ENCODE measurements around the gene JAML. TPM values are rescaled to one million over a fixed set of nuclear protein-coding genes. Genes with fewer than 3 reads are reported as not detected.

Gene JAML
- total RNA-seq, 1 experiment from 2014 or later = not detected

DNA sequence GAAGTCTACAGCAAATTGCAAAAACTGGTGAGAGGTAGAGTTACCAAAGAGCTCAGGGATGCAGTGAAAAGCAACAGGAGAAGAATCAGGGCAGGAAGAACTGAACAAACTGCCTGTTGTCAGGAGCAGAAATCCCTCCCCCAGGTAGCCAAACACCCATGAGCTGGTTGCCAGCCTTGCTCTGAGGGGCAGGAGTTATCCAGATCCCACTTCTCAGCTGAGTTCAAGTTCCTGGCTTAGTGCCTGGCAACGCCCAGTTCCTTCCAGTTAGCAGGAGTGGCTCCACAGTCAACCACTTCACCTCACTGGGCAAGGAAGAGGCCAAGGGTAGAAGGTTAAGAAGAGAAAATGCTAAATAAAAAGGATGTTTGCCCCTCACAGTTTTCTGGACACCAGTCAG lies 41.1 kb upstream of the JAML start:
- TF ChIP-seq, protein P1, sequence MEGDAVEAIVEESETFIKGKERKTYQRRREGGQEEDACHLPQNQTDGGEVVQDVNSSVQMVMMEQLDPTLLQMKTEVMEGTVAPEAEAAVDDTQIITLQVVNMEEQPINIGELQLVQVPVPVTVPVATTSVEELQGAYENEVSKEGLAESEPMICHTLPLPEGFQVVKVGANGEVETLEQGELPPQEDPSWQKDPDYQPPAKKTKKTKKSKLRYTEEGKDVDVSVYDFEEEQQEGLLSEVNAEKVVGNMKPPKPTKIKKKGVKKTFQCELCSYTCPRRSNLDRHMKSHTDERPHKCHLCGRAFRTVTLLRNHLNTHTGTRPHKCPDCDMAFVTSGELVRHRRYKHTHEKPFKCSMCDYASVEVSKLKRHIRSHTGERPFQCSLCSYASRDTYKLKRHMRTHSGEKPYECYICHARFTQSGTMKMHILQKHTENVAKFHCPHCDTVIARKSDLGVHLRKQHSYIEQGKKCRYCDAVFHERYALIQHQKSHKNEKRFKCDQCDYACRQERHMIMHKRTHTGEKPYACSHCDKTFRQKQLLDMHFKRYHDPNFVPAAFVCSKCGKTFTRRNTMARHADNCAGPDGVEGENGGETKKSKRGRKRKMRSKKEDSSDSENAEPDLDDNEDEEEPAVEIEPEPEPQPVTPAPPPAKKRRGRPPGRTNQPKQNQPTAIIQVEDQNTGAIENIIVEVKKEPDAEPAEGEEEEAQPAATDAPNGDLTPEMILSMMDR (IDR thresholded peaks at IDR 0.05; ENCODE audit: unreplicated experiment) = no peak
- peak overlapping the region; percentile 93 for H3K4me3 Mint-ChIP-seq (ENCODE audit: unreplicated experiment)
- POLR2A ChIA-PET = interaction anchor here (0.9 to 9.8 kb wide), 9 partner anchors 8 to 94 kb away, joined by 3 to 225 read pairs (median 32); partner anchors contain the start of genes MPZL3 and UBE4A
- no TSS peak for BruUV-seq (replicated peaks)
- no peaks in the 10 kb centered on the region for H3K27me3 Mint-ChIP-seq (ENCODE audit: insufficient read depth, unreplicated experiment)
- H3K27ac Mint-ChIP-seq (ENCODE audit: low read depth, unreplicated experiment) = peak overlapping the region; percentile 29
- no peaks in the 10 kb centered on the region for H3K9me3 Mint-ChIP-seq (ENCODE audit: unreplicated experiment)
- peak; percentile 79 for DNase-seq (ENCODE audit: unreplicated experiment)
- intact Hi-C loops (cut with micrococcal nuclease) = no loop called here
- H3K4me1 Mint-ChIP-seq (ENCODE audit: insufficient read depth, unreplicated experiment) = peaks cover 44% of the 10 kb centered on the region
- CTCF ChIA-PET = interaction anchor here (0.6 to 4.2 kb wide), 8 partner anchors 13 to 659 kb away, joined by 3 to 24 read pairs (median 4); partner anchors contain the start of gene BCL9L
- no peaks in the 10 kb centered on the region for H3K36me3 Mint-ChIP-seq (ENCODE audit: insufficient read depth, unreplicated experiment)

DNA sequence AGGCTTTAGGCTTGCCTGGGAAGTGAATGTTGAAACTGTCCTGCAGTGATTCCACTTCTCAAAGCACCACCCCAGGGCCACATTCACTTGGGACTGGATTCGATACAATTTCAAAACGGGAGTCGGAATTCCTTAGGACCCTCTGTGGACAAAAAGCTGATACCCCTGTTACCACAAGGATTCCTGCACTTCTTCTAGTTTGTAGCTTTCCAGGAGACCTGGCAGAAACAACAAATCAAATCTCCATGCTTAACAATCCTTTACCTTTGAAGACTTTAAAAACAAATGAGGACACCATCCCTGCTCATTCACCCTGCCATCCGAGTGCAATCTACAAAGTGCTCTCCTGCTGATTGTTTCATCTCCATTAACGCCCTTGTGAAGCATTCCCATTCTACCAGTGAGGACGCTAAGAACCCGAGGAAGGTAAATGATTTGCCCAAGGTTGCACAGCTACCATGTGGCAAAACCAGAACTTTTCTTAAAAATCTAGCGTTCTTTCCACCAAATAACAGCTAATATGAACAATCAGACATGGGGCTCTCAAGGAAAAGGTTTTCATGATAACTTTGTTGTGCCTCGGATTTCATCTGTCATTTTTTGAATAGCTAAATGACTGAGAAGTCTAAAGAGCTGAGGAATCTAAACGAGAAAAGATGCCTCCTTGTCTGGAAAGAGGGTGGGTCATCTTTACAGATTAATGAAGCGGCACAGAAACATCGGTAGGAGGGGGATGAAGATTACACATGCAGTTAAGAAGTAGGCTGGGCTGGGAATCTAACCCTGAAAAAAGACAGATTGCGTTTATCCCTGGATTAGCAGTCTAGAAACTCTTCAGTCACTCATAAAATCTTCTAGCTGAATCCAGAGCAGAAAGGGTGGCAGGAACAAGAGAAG lies 40.0 kb upstream of the JAML start:
- H3K36me3 Mint-ChIP-seq (ENCODE audit: insufficient read depth, unreplicated experiment) = peaks cover 9% of the 10 kb centered on the region
- CTCF ChIA-PET = interaction anchor here (0.6 to 4.2 kb wide), 18 partner anchors 7 to 220 kb away, joined by 3 to 24 read pairs (median 4); partner anchors contain the start of gene MPZL3
- intact Hi-C loops (cut with micrococcal nuclease) = no loop called here
- BruUV-seq (replicated peaks) = TSS peak; percentile 44
- DNase-seq (ENCODE audit: unreplicated experiment) = peak; percentile 31
- H3K27me3 Mint-ChIP-seq (ENCODE audit: insufficient read depth, unreplicated experiment) = no peaks in the 10 kb centered on the region
- TF ChIP-seq, protein P1 (IDR thresholded peaks at IDR 0.05; ENCODE audit: unreplicated experiment) = no peak
- H3K27ac Mint-ChIP-seq (ENCODE audit: low read depth, unreplicated experiment) = peak overlapping the region; percentile 95
- POLR2A ChIA-PET = interaction anchor here (0.6 to 9.8 kb wide), 24 partner anchors 9 to 1465 kb away, joined by 3 to 225 read pairs (median 8); partner anchors contain the start of genes MPZL3 and UBE4A
- H3K9me3 Mint-ChIP-seq (ENCODE audit: unreplicated experiment) = no peaks in the 10 kb centered on the region
- peaks cover 44% of the 10 kb centered on the region for H3K4me1 Mint-ChIP-seq (ENCODE audit: insufficient read depth, unreplicated experiment)
- H3K4me3 Mint-ChIP-seq (ENCODE audit: unreplicated experiment) = peak overlapping the region; percentile 93

DNA sequence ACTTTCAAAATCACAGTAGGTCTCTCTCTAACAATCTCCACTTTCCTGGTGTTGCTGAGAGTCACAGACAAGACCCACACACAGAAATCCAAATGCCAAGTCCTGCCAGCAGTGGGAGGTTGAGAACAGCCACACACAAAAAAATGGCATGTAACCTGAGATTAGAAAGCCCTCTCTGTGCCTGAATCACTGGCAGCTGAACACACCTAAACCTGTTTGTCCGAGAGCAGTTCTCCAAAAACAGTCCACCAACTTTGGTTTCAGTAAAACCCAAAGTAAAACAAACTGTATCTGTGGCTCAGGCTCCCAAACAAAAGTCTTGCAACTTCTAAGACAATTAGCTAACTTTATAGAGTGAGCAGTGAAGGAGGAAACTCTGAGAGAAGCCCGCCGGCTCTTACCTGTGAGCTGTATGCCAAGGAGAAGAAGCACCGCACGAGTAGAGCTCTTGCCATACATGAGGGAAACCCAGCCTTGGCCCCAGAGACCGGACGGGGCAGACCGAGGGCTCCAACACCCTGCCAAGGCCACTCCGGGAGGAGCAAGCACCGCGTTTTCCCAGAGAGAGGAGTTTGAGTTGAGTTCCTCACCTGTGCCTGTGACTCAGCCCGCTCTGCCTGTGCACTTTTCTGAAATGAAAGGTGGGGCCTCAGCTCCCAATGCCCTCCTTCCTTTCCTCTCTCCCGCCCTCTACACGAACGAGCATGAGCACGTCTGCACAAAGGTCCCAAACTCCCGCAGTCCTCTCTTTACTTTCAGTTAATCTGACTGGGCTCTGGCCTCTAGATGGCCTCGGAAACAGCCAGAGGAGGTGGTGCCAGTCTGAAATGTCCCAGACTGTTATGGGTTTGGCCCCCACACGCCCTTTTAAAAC lies 39.1 kb upstream of the JAML start, which contains the start of gene MPZL2:
Gene MPZL2, minus strand, starts transcription at position 603 of the 874 bp plus-strand sequence. Its CDS starts 144 bp downstream, at position 459.
- Mint-ChIP-seq H3K27me3 (ENCODE audit: insufficient read depth, unreplicated experiment) (no peaks in the 10 kb centered on the region), H3K4me1 (ENCODE audit: insufficient read depth, unreplicated experiment) (peaks cover 44% of the 10 kb centered on the region), H3K36me3 (ENCODE audit: insufficient read depth, unreplicated experiment) (peaks cover 17% of the 10 kb centered on the region), H3K27ac (ENCODE audit: low read depth, unreplicated experiment) (peak within 1 kb of the TSS; percentile 95), H3K4me3 (ENCODE audit: unreplicated experiment) (peak within 1 kb of the TSS; percentile 93), H3K9me3 (ENCODE audit: unreplicated experiment) (no peaks in the 10 kb centered on the region)
- POLR2A ChIA-PET = interaction anchor here (0.7 to 9.8 kb wide), 26 partner anchors 9 to 1464 kb away, joined by 3 to 225 read pairs (median 5); partner anchors contain the start of genes MPZL3, SCN4B and UBE4A
- intact Hi-C loops (cut with micrococcal nuclease) = no loop called here
- TSS peak; percentile 64 for BruUV-seq (replicated peaks)
- peak; percentile 93 for DNase-seq (ENCODE audit: unreplicated experiment)
- CTCF ChIA-PET = interaction anchor here (0.6 to 4.2 kb wide), 18 partner anchors 11 to 991 kb away, joined by 3 to 24 read pairs (median 4); partner anchors contain the start of gene MPZL3
- TF ChIP-seq, protein P1 (IDR thresholded peaks at IDR 0.05; ENCODE audit: unreplicated experiment) = no peak
